ENCODE measurements around the gene PDCD11. TPM values are rescaled to one million over a fixed set of nuclear protein-coding genes. Genes with fewer than 3 reads are reported as not detected.

The PDCD11 gene
- total RNA-seq, 1 experiment from 2014 or later = 78.8 TPM

DNA sequence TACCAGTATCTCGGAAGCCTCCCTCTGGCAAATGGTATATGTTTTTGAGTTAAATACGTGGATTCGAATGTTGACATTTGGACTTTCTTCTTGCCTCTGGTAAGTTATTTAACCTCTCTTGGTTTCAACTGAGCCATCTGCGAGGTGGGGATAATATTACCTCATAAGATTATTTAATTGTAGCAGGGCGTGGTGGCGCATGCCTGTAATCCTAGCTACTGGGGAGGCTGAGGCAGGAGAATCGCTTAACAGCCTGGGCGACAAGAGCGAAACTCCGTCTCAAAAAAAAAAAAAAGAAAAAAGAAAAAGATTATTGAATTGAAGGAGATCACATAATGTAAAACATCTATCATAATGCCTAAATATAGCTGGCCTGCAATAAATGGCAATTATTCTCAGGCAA lies 29.0 kb upstream of the PDCD11 start:
- no peaks in the 10 kb centered on the region for H3K36me3 Mint-ChIP-seq
- peaks cover 5% of the 10 kb centered on the region; the same call in 1 of the 2 replicates for H3K4me1 Mint-ChIP-seq
- peak overlapping the region; percentile 78 for H3K4me3 Mint-ChIP-seq
- no peak for TF ChIP-seq ZNF425 (CRISPR knock-in tag; conservative IDR thresholded peaks at IDR 0.05)
- TF ChIP-seq MXD4 (CRISPR knock-in tag; IDR thresholded peaks at IDR 0.05; ENCODE audit: borderline replicate concordance) = no peak
- TF ChIP-seq RELA (CRISPR knock-in tag; IDR thresholded peaks at IDR 0.05; ENCODE audit: borderline replicate concordance) = no peak
- TF ChIP-seq MAX (CRISPR knock-in tag; IDR thresholded peaks at IDR 0.05) = no peak
- no peak for TF ChIP-seq JUN (CRISPR knock-in tag; IDR thresholded peaks at IDR 0.05)
- TF ChIP-seq, protein P1, sequence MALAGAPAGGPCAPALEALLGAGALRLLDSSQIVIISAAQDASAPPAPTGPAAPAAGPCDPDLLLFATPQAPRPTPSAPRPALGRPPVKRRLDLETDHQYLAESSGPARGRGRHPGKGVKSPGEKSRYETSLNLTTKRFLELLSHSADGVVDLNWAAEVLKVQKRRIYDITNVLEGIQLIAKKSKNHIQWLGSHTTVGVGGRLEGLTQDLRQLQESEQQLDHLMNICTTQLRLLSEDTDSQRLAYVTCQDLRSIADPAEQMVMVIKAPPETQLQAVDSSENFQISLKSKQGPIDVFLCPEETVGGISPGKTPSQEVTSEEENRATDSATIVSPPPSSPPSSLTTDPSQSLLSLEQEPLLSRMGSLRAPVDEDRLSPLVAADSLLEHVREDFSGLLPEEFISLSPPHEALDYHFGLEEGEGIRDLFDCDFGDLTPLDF (CRISPR knock-in tag; IDR thresholded peaks at IDR 0.05) = no peak
- H3K9me3 Mint-ChIP-seq = peaks cover 3% of the 10 kb centered on the region; the same call in 1 of the 2 replicates
- DNase-seq (ENCODE audit: low spot score) (no peak), ATAC-seq (no peak)
- POLR2A ChIA-PET = interaction anchor here (0.6 kb wide), 2 partner anchors 17 to 716 kb away, joined by 3 to 4 read pairs; no protein-coding TSS in a partner anchor
- CTCF ChIA-PET = interaction anchor here (0.6 to 1.4 kb wide), 3 partner anchors 34 to 432 kb away, joined by 3 to 4 read pairs (median 3); no protein-coding TSS in a partner anchor
- H3K27ac Mint-ChIP-seq = peak overlapping the region; percentile 94
- no peaks in the 10 kb centered on the region for H3K27me3 Mint-ChIP-seq (ENCODE audit: low read depth)

GRCh38 chr10:103367782-103368518 lies 28.5 kb upstream of the PDCD11 start, which contains the start of gene TAF5:
TSS of gene TAF5 (plus strand) at chr10:103367976. CDS start at chr10:103367990, 14 bp downstream.
- peak; percentile 94 for DNase-seq (ENCODE audit: low spot score)
- peak within 1 kb of the TSS; percentile 78 for H3K4me3 Mint-ChIP-seq
- H3K27me3 Mint-ChIP-seq (ENCODE audit: low read depth) = no peaks in the 10 kb centered on the region
- no peaks in the 10 kb centered on the region for H3K36me3 Mint-ChIP-seq
- POLR2A ChIA-PET = interaction anchor here (0.5 to 0.6 kb wide), 2 partner anchors 18 to 194 kb away, joined by 3 to 4 read pairs; no protein-coding TSS in a partner anchor
- H3K4me1 Mint-ChIP-seq = peaks cover 5% of the 10 kb centered on the region; the same call in 1 of the 2 replicates
- peaks cover 3% of the 10 kb centered on the region; the same call in 1 of the 2 replicates for H3K9me3 Mint-ChIP-seq
- CTCF ChIA-PET = interaction anchor here (1.4 kb wide), 1 partner anchor 117 kb away, joined by 4 read pairs; no protein-coding TSS in a partner anchor
- H3K27ac Mint-ChIP-seq = peak within 1 kb of the TSS; percentile 94
- ATAC-seq = peak; percentile 66
- TF ChIP-seq, protein P2, sequence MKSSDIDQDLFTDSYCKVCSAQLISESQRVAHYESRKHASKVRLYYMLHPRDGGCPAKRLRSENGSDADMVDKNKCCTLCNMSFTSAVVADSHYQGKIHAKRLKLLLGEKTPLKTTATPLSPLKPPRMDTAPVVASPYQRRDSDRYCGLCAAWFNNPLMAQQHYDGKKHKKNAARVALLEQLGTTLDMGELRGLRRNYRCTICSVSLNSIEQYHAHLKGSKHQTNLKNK (CRISPR knock-in tag; IDR thresholded peaks at IDR 0.05) = no peak
- TF ChIP-seq ZNF512 (CRISPR knock-in tag; IDR thresholded peaks at IDR 0.05; ENCODE audit: borderline replicate concordance) (no peak), ZNF232 (CRISPR knock-in tag; IDR thresholded peaks at IDR 0.05) (peak; percentile 87), GRHL2 (CRISPR knock-in tag; IDR thresholded peaks at IDR 0.05; ENCODE audit: insufficient replicate concordance, severe bottlenecking) (no peak), NR3C1 (CRISPR knock-in tag; conservative IDR thresholded peaks at IDR 0.05; ENCODE audit: low read depth) (no peak), MLX (CRISPR knock-in tag; IDR thresholded peaks at IDR 0.05) (no peak; the same call in 1 of the 2 replicates), ZNF219 (CRISPR knock-in tag; IDR thresholded peaks at IDR 0.05; ENCODE audit: borderline replicate concordance) (no peak), SMAD3 (CRISPR knock-in tag; IDR thresholded peaks at IDR 0.05; ENCODE audit: borderline replicate concordance) (peak; percentile 77; the same call in 1 of the 2 replicates), ATF3 (CRISPR knock-in tag; conservative IDR thresholded peaks at IDR 0.05) (no peak), USF2 (CRISPR knock-in tag; IDR thresholded peaks at IDR 0.05) (peak; percentile 63)
- TF ChIP-seq, protein P3, sequence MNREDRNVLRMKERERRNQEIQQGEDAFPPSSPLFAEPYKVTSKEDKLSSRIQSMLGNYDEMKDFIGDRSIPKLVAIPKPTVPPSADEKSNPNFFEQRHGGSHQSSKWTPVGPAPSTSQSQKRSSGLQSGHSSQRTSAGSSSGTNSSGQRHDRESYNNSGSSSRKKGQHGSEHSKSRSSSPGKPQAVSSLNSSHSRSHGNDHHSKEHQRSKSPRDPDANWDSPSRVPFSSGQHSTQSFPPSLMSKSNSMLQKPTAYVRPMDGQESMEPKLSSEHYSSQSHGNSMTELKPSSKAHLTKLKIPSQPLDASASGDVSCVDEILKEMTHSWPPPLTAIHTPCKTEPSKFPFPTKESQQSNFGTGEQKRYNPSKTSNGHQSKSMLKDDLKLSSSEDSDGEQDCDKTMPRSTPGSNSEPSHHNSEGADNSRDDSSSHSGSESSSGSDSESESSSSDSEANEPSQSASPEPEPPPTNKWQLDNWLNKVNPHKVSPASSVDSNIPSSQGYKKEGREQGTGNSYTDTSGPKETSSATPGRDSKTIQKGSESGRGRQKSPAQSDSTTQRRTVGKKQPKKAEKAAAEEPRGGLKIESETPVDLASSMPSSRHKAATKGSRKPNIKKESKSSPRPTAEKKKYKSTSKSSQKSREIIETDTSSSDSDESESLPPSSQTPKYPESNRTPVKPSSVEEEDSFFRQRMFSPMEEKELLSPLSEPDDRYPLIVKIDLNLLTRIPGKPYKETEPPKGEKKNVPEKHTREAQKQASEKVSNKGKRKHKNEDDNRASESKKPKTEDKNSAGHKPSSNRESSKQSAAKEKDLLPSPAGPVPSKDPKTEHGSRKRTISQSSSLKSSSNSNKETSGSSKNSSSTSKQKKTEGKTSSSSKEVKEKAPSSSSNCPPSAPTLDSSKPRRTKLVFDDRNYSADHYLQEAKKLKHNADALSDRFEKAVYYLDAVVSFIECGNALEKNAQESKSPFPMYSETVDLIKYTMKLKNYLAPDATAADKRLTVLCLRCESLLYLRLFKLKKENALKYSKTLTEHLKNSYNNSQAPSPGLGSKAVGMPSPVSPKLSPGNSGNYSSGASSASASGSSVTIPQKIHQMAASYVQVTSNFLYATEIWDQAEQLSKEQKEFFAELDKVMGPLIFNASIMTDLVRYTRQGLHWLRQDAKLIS (CRISPR knock-in tag; IDR thresholded peaks at IDR 0.05; ENCODE audit: borderline replicate concordance) = peak; percentile 86; the same call in 1 of the 2 replicates
- TF ChIP-seq, protein P4, sequence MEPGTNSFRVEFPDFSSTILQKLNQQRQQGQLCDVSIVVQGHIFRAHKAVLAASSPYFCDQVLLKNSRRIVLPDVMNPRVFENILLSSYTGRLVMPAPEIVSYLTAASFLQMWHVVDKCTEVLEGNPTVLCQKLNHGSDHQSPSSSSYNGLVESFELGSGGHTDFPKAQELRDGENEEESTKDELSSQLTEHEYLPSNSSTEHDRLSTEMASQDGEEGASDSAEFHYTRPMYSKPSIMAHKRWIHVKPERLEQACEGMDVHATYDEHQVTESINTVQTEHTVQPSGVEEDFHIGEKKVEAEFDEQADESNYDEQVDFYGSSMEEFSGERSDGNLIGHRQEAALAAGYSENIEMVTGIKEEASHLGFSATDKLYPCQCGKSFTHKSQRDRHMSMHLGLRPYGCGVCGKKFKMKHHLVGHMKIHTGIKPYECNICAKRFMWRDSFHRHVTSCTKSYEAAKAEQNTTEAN (CRISPR knock-in tag; IDR thresholded peaks at IDR 0.05) = peak; percentile 43; the same call in 1 of the 2 replicates
